Activated CD8-positive, alpha-beta memory T cell treated with anti-CD3 and anti-CD28 coated beads, Interleukin-2, amount 10 ng/mL, durations not matched to agents 7 days and 5 days (primary cell): ENCODE results near the gene ARFIP2. TPM values are rescaled to one million over a fixed set of nuclear protein-coding genes. Genes with fewer than 3 reads are reported as not detected.

ENCODE experiments used
- ATAC-seq: fragments of 150-1000 bp; cut with Tn5 transposase; one replicate; pipeline ENCODE4 v1.10.0; 2021; ENCODE audit warnings: moderate library complexity
- CTCF ChIA-PET: fragments of 350-600 bp; sonication (Branson Sonifier 250); formaldehyde crosslinking; loops from one replicate; lab custom pipeline; 2021; ENCODE audit warnings: antibody characterized with exemption; lab: Charles Lee
- DNase-seq: peaks from one replicate; pipeline ENCODE4 v3.0.0-alpha.2; 2020
- H3K27ac Mint-ChIP-seq: one replicate; pipeline ENCODE4 v1.8.0; 2021; ENCODE audit warnings: mild to moderate bottlenecking, mixed read lengths
- H3K27me3 Mint-ChIP-seq: one replicate; pipeline ENCODE4 v1.8.0; 2021; ENCODE audit warnings: mixed read lengths
- H3K36me3 Mint-ChIP-seq: one replicate; pipeline ENCODE4 v1.8.0; 2021; ENCODE audit warnings: mild to moderate bottlenecking, mixed read lengths
- H3K4me1 Mint-ChIP-seq: one replicate; pipeline ENCODE4 v1.8.0; 2021; ENCODE audit warnings: mixed read lengths
- H3K4me3 Mint-ChIP-seq: one replicate; pipeline ENCODE4 v1.8.0; 2021; ENCODE audit warnings: mild to moderate bottlenecking, moderate library complexity, mixed read lengths
- H3K9me3 Mint-ChIP-seq: one replicate; pipeline ENCODE4 v1.8.0; 2022; ENCODE audit warnings: low read depth, mixed read lengths
- total RNA-seq, 2 experiments: library from RNA; stranded (reverse); gene quantifications; one replicate each; pipeline ENCODE4 v1.2.3, GENCODE V29; 2021

Gene ARFIP2
- total RNA-seq, 2 experiments from 2014 or later, result 33.5 to 39.3 TPM

DNA sequence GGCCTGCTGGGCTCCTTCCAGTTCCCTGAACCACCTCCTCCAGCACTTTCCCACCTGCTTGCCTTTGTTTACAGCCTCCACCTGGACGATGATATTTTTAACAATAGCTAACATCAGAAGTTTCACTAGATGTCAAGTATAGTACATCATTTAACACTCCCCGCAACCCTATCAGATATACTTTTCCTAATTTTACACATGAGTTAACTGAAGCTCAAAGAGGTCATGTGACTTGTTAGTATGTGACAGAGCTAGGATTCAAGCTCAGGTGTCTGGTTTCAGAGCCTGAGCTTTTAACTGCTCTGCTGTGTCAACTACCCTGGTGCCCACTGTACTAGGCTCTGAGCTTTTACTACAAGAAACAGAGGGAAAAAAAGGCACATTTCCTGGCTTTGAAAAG is 26.1 kb downstream of the ARFIP2 start:
- DNase-seq (no peak), ATAC-seq (no peak)
- H3K27me3 Mint-ChIP-seq, result no peaks in the 10 kb centered on the region
- H3K9me3 Mint-ChIP-seq, result no peaks in the 10 kb centered on the region
- no peaks in the 10 kb centered on the region for H3K4me1 Mint-ChIP-seq
- CTCF ChIA-PET, result interaction anchor here (1.0 to 2.3 kb wide), 2 partner anchors 12 to 77 kb away, joined by 3 to 16 read pairs; no protein-coding TSS in a partner anchor
- no peaks in the 10 kb centered on the region for H3K36me3 Mint-ChIP-seq
- H3K27ac Mint-ChIP-seq, result no peak overlapping the region
- no peak overlapping the region for H3K4me3 Mint-ChIP-seq

DNA sequence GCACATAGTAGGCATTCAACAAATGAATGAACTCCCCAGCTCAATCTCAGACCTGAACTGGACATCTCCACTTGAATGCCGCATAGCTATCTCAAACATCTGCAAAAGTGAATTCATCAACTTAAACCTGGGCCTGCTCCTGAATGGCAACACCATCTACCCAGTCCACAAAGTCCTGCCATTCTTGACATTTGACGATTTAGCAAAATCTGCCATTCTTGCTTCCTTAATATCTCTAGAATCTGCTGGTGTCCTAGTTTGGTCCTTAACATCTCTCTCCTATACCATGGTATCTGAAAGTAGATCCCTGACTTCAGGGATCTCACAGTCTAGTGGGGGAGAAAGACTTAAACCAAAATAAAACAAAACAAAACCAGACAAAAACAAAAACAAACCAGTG is 28.0 kb downstream of the ARFIP2 start:
- H3K27me3 Mint-ChIP-seq, result no peaks in the 10 kb centered on the region
- CTCF ChIA-PET, result interaction anchor here (0.8 to 2.5 kb wide), 5 partner anchors 9 to 202 kb away, joined by 3 to 17 read pairs (median 3); no protein-coding TSS in a partner anchor
- no peaks in the 10 kb centered on the region for H3K9me3 Mint-ChIP-seq
- H3K4me1 Mint-ChIP-seq, result no peaks in the 10 kb centered on the region
- ATAC-seq (no peak), DNase-seq (no peak)
- no peak overlapping the region for H3K4me3 Mint-ChIP-seq
- no peaks in the 10 kb centered on the region for H3K36me3 Mint-ChIP-seq
- H3K27ac Mint-ChIP-seq, result no peak overlapping the region

GRCh38 chr11:6452219-6452618 is 28.9 kb downstream of the ARFIP2 start:
- Mint-ChIP-seq H3K4me3 (no peak overlapping the region), H3K27ac (no peak overlapping the region), H3K36me3 (no peaks in the 10 kb centered on the region), H3K4me1 (no peaks in the 10 kb centered on the region), H3K9me3 (no peaks in the 10 kb centered on the region), H3K27me3 (no peaks in the 10 kb centered on the region)
- no peak for DNase-seq
- no peak for ATAC-seq
- CTCF ChIA-PET, result interaction anchor here (0.8 to 2.5 kb wide), 3 partner anchors 8 to 74 kb away, joined by 3 to 17 read pairs (median 3); no protein-coding TSS in a partner anchor

GRCh38 chr11:6448574-6448973 is 32.6 kb downstream of the ARFIP2 start:
- no peak overlapping the region for H3K27ac Mint-ChIP-seq
- CTCF ChIA-PET, result interaction anchor here (1.1 to 15.2 kb wide), 3 partner anchors 66 to 257 kb away, joined by 3 to 571 read pairs (median 3); partner anchors contain the start of gene SMPD1

GRCh38 chr11:6443269-6444003 is 37.7 kb downstream of the ARFIP2 start:
- Mint-ChIP-seq H3K36me3 (no peaks in the 10 kb centered on the region), H3K4me1 (no peaks in the 10 kb centered on the region), H3K9me3 (no peaks in the 10 kb centered on the region), H3K27ac (no peak overlapping the region), H3K27me3 (no peaks in the 10 kb centered on the region), H3K4me3 (no peak overlapping the region)
- CTCF ChIA-PET, result interaction anchor here (0.6 to 15.2 kb wide), 30 partner anchors 9 to 240 kb away, joined by 3 to 571 read pairs (median 4); partner anchors contain the start of genes APBB1, ARFIP2, MRPL17 and SMPD1
- ATAC-seq (peak; percentile 85), DNase-seq (peak; percentile 69)

More at GRCh38 chr11:6448574-6448973, 32.6 kb downstream of the ARFIP2 start:
- Mint-ChIP-seq H3K4me3 (no peak overlapping the region), H3K9me3 (no peaks in the 10 kb centered on the region), H3K4me1 (no peaks in the 10 kb centered on the region), H3K27me3 (no peaks in the 10 kb centered on the region), H3K36me3 (no peaks in the 10 kb centered on the region)
- ATAC-seq (no peak), DNase-seq (no peak)

GRCh38 chr11:6442441-6442840 is 38.7 kb downstream of the ARFIP2 start:
- Mint-ChIP-seq H3K4me1 (no peaks in the 10 kb centered on the region), H3K27ac (no peak overlapping the region), H3K27me3 (no peaks in the 10 kb centered on the region), H3K4me3 (no peak overlapping the region), H3K9me3 (no peaks in the 10 kb centered on the region), H3K36me3 (no peaks in the 10 kb centered on the region)
- ATAC-seq (no peak), DNase-seq (no peak)
- CTCF ChIA-PET, result interaction anchor here (1.2 to 15.2 kb wide), 9 partner anchors 13 to 241 kb away, joined by 3 to 571 read pairs (median 23); partner anchors contain the start of genes APBB1, MRPL17, SMPD1 and TRIM3

- no peak within 1 kb of the TSS for H3K4me3 Mint-ChIP-seq
Observed at GRCh38 chr11:6440906-6441358, 40.2 kb downstream of the ARFIP2 start, which contains the start of gene HPX. TSS of gene HPX (minus strand) at chr11:6440987. CDS start at chr11:6440963, 24 bp downstream.

DNA sequence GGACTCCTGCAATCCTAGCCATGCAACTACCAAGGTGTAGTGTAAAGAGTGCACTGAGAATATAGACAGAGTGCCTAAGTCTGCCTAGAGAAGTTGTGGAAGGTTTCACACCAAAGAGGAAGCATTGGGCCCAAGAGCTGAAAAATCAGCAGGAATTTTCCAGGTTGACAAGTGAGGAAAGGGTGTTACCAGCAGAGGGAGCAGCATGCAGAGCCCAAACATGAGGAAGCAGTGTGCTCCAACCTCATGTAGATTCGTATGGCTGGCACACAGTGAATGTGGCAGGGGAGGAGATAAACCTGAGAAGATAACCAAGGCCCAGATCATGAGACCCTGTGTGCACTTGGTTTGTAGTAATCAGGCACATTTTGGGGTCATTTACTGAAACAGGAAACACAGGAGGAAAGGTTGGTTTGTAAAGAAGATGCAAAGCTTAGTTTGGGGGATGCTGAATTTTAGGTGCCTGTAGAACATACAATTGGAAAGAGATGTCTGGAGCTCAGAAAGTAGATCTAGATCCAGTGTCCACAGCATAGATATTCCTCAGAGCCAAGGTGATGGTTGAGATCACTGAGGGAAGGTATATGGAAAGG is 42.1 kb downstream of the ARFIP2 start:
- no peaks in the 10 kb centered on the region for H3K27me3 Mint-ChIP-seq
- H3K4me3 Mint-ChIP-seq, result no peak overlapping the region
- no peaks in the 10 kb centered on the region for H3K9me3 Mint-ChIP-seq
- H3K27ac Mint-ChIP-seq, result no peak overlapping the region
- no peaks in the 10 kb centered on the region for H3K36me3 Mint-ChIP-seq
- CTCF ChIA-PET, result interaction anchor here (0.6 to 15.2 kb wide), 12 partner anchors 10 to 318 kb away, joined by 3 to 571 read pairs (median 3); partner anchors contain the start of genes APBB1 and SMPD1
- DNase-seq (peak; percentile 46), ATAC-seq (peak; percentile 32)
- peaks cover 4% of the 10 kb centered on the region for H3K4me1 Mint-ChIP-seq

More at GRCh38 chr11:6440906-6441358, 40.2 kb downstream of the ARFIP2 start, which contains the start of gene HPX:
- ATAC-seq (no peak), DNase-seq (no peak)
- Mint-ChIP-seq H3K9me3 (no peaks in the 10 kb centered on the region), H3K36me3 (no peaks in the 10 kb centered on the region), H3K27me3 (no peaks in the 10 kb centered on the region), H3K27ac (no peak within 1 kb of the TSS), H3K4me1 (peaks cover under 1% of the 10 kb centered on the region)
- CTCF ChIA-PET, result interaction anchor here (0.9 to 15.2 kb wide), 8 partner anchors 10 to 78 kb away, joined by 3 to 571 read pairs (median 6); partner anchors contain the start of genes APBB1 and SMPD1

GRCh38 chr11:6437993-6438392 is 43.1 kb downstream of the ARFIP2 start:
- H3K4me1 Mint-ChIP-seq, result peaks cover 4% of the 10 kb centered on the region
- H3K4me3 Mint-ChIP-seq, result no peak overlapping the region
- CTCF ChIA-PET, result interaction anchor here (1.2 to 15.2 kb wide), 8 partner anchors 8 to 75 kb away, joined by 3 to 571 read pairs (median 6); partner anchors contain the start of genes APBB1 and SMPD1
- no peaks in the 10 kb centered on the region for H3K27me3 Mint-ChIP-seq
- DNase-seq (peak; percentile 60), ATAC-seq (peak; percentile 71)
- no peaks in the 10 kb centered on the region for H3K36me3 Mint-ChIP-seq
- H3K27ac Mint-ChIP-seq, result no peak overlapping the region
- no peaks in the 10 kb centered on the region for H3K9me3 Mint-ChIP-seq

DNA sequence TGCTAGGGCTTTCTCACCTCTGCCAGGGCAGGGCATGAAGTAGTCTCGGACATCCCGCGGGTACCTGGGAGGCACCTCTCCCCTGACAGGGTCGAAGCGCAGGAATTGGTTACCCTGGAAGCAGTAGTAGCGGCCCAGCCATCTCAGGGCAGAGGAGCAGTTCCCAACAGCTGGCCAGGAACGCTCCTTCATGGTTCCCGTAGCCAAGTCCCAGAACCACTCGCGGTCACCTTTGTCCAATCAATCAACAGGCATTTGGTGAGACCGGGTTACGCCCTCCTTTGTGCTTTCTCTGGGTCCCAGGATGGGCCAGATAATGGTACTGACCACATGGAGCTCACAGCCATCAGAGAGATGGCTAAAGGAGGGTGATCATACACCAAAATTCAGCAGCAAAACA is 43.7 kb downstream of the ARFIP2 start:
- H3K27ac Mint-ChIP-seq, result no peak overlapping the region
- H3K9me3 Mint-ChIP-seq, result no peaks in the 10 kb centered on the region
- DNase-seq, result no peak
- CTCF ChIA-PET, result interaction anchor here (1.2 to 15.2 kb wide), 5 partner anchors 8 to 74 kb away, joined by 3 to 571 read pairs (median 12); partner anchors contain the start of gene SMPD1
- ATAC-seq, result no peak
- no peak overlapping the region for H3K4me3 Mint-ChIP-seq
- H3K36me3 Mint-ChIP-seq, result no peaks in the 10 kb centered on the region
- H3K4me1 Mint-ChIP-seq, result peaks cover 4% of the 10 kb centered on the region
- H3K27me3 Mint-ChIP-seq, result no peaks in the 10 kb centered on the region

- Mint-ChIP-seq H3K36me3 (no peaks in the 10 kb centered on the region), H3K4me1 (peaks cover 4% of the 10 kb centered on the region), H3K27ac (no peak overlapping the region), H3K27me3 (no peaks in the 10 kb centered on the region), H3K4me3 (no peak overlapping the region), H3K9me3 (no peaks in the 10 kb centered on the region)
- ATAC-seq (no peak), DNase-seq (no peak)
- CTCF ChIA-PET, result interaction anchor here (1.2 to 9.6 kb wide), 3 partner anchors 7 to 55 kb away, joined by 3 to 71 read pairs (median 3); partner anchors contain the start of gene HPX
Observed at GRCh38 chr11:6433998-6434660, 47.0 kb downstream of the ARFIP2 start.

DNA sequence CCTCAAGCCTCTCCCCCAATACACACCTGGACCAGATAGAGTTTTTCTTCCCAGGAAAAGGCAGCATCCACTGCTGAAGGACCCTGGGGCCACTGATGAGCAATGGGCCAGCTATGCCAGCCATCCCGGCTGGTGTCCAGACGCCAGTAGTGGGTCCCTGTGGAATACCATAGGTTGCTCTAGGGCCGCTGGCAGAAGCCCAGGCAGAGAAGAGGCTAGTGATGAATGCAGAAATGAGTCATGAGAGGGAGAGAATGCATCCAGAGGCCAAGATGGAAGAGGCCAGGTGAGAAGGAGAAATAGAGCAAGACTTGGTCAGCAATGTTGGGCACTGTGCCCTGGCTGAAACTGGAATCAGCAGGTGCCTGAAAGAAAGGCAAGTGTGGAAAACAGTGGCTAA is 49.3 kb downstream of the ARFIP2 start:
- CTCF ChIA-PET, result interaction anchor here (9.6 kb wide), 1 partner anchor 9 kb away, joined by 71 read pairs; the partner anchor contains the start of gene HPX
- Mint-ChIP-seq H3K9me3 (no peaks in the 10 kb centered on the region), H3K27ac (no peak overlapping the region), H3K27me3 (no peaks in the 10 kb centered on the region), H3K36me3 (no peaks in the 10 kb centered on the region), H3K4me3 (no peak overlapping the region), H3K4me1 (peaks cover 4% of the 10 kb centered on the region)
- no peak for ATAC-seq
- no peak for DNase-seq
